Kidney (tissue), 14 donors: ENCODE measurements around the gene WIZ. TPM values are rescaled to one million over a fixed set of nuclear protein-coding genes. Genes with fewer than 3 reads are reported as not detected.

Experiments
- DNase-seq, 5 donors: peaks; one replicate each; pipeline ENCODE4 v3.0.0-alpha.2; 2013 to 2020
- FAIRE-seq: peaks from 2 replicates; lab custom pipeline; 2012; peaks lifted over from hg19 to GRCh38; lab: Jason Lieb, UNC
- H3K27ac ChIP-seq, 2 donors: one replicate each; pipeline ENCODE4 v1.7.0; 2013; ENCODE audit warnings: low read depth in 2 of 2, low read length in 2 of 2, inconsistent platforms in 1 of 2
- H3K27me3 ChIP-seq: one replicate; pipeline ENCODE4 v1.7.1; 2013; ENCODE audit warnings: low read length, inconsistent platforms; ENCODE audit not compliant: control insufficient read depth, insufficient read depth
- H3K36me3 ChIP-seq, 3 donors: one replicate each; pipeline versions ENCODE4 v1.7.0 to v1.7.1; 2013; ENCODE audit warnings: low read length in 3 of 3, control low read depth in 1 of 3, inconsistent platforms in 1 of 3; ENCODE audit not compliant: insufficient read depth in 3 of 3, control insufficient read depth in 2 of 3
- H3K4me1 ChIP-seq, 3 donors: one replicate each; pipeline versions ENCODE4 v1.7.0 to v1.7.1; 2013; ENCODE audit warnings: low read length in 3 of 3, inconsistent platforms in 1 of 3, low read depth in 1 of 3; ENCODE audit not compliant: control insufficient read depth in 2 of 3, insufficient read depth in 2 of 3
- H3K4me3 ChIP-seq, 3 donors: one replicate each; pipeline versions ENCODE4 v1.7.0 to v1.8.1; 2013; ENCODE audit warnings: low read length in 3 of 3, control low read depth in 1 of 3, inconsistent platforms in 1 of 3
- H3K9ac ChIP-seq, 3 donors: one replicate each; pipeline versions ENCODE4 v1.7.0 to v1.7.1; 2013; ENCODE audit warnings: low read length in 3 of 3, control low read depth in 1 of 3, inconsistent platforms in 1 of 3
- H3K9me3 ChIP-seq, 3 donors: one replicate each; pipeline versions ENCODE4 v1.7.0 to v1.7.1; 2013; ENCODE audit warnings: low read length in 3 of 3, control low read depth in 1 of 3, inconsistent platforms in 1 of 3; ENCODE audit not compliant: control insufficient read depth in 2 of 3, insufficient read depth in 1 of 3
- intact Hi-C: fragments of 100-400 bp; cut with DNase I; formaldehyde crosslinking; loops from one replicate; pipeline ENCODE4 v1.11.1; 2022
- polyA plus RNA-seq: library from polyadenylated mRNA; stranded (reverse); fragments of 350-450 nt; fragmentation: Illumina TruSeq; extraction: RNeasy Lipid Tissue Mini Kit (QIAGEN cat#74804); gene quantifications from one replicate; pipeline ENCODE4 v1.2.3, GENCODE V29; 2014; ENCODE audit warnings: low read depth, low replicate concordance; ENCODE audit not compliant: insufficient read depth
- total RNA-seq: library from RNA; stranded (reverse); fragmentation: NEBNext Ultra II Directional; extraction: Animal tissue kit (Norgen Biotek cat#: 25700); gene quantifications from one replicate; pipeline ENCODE4 v1.2.1, GENCODE V29; 2021
- TF ChIP-seq, protein P1 (sequence below): IDR thresholded peaks from 3 replicates; pipeline ENCODE4 v1.5.1; 2012; ENCODE audit warnings: mild to moderate bottlenecking, moderate library complexity, borderline replicate concordance; ENCODE audit not compliant: insufficient read depth; ENCODE audit errors: extremely low read depth
- donor health status: control.
- donor health status: control.
- donor health status: control.
- donor health status: control.
- donor health status: control.
- donor health status: DM: yes; HTN: yes; CAD: no.
- donor health status: Normal renal cell carcinoma (clear cell type).

The WIZ gene
- total and polyA plus RNA-seq, 2 donors from 2014 or later: 15.4 to 37.1 TPM

DNA sequence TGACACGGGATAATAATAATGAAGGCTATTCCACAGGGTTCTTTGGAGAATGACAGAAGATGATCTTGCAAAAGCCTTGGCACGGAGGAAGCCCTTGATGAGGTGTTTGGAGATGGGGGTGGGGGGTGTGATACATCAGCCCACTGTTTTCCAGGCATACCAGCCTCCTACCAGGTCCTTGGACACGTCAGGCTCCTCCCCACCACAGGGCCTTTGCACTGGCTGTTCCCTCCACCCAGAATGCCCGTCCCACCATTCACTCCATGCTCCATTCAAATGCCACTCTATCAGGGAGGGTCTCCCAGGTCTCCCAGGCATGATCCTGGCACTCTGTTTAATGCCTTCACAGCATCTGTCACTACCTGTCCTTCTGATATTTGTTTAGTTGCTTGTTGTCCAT is 2.7 kb downstream of the WIZ start:
- H3K27me3 ChIP-seq: no peaks in the 10 kb centered on the region
- no peak overlapping the region for H3K27ac ChIP-seq
- H3K36me3 ChIP-seq: no peaks in the 10 kb centered on the region
- FAIRE-seq (no peak), DNase-seq (peak in 1 of 5 donors; percentile 29)
- TF ChIP-seq, protein P1, sequence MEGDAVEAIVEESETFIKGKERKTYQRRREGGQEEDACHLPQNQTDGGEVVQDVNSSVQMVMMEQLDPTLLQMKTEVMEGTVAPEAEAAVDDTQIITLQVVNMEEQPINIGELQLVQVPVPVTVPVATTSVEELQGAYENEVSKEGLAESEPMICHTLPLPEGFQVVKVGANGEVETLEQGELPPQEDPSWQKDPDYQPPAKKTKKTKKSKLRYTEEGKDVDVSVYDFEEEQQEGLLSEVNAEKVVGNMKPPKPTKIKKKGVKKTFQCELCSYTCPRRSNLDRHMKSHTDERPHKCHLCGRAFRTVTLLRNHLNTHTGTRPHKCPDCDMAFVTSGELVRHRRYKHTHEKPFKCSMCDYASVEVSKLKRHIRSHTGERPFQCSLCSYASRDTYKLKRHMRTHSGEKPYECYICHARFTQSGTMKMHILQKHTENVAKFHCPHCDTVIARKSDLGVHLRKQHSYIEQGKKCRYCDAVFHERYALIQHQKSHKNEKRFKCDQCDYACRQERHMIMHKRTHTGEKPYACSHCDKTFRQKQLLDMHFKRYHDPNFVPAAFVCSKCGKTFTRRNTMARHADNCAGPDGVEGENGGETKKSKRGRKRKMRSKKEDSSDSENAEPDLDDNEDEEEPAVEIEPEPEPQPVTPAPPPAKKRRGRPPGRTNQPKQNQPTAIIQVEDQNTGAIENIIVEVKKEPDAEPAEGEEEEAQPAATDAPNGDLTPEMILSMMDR: no peak
- no peak overlapping the region for H3K4me3 ChIP-seq
- H3K9ac ChIP-seq: no peak overlapping the region
- intact Hi-C loops: no loop called here
- H3K4me1 ChIP-seq: peaks cover 0 to 6% (median 0%) of the 10 kb centered on the region in 3 donors
- H3K9me3 ChIP-seq: no peaks in the 10 kb centered on the region

DNA sequence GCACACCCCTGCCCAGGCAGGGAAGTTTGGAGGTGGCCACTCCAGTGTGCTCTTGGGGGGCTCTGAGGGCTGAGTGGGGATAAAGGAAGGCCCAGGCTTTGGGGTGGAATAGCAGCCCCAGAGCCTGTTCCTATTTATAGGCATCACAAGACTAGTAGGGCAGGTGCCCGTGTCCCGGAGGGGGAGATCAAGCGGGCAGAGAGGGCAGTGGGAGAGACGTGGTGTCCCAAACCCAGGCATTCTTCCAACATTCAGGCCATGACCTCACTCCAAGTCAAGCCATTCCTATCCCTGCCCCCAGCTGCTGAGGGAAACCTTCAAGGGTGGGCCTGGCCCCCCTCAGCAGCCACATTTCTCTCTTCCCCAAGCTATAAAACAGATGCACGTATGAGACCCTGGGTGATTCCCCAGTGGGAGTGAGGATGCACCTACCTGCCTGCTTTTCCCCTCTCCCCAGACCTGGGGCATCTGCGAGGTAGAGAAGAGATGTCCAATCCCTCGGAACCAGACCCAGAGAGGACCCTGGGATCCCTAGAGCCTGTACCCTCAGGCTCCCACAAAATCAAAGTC is 3.9 kb downstream of the WIZ start:
- Histone ChIP-seq H3K36me3 (no peaks in the 10 kb centered on the region), H3K27ac (no peak overlapping the region), H3K9me3 (no peaks in the 10 kb centered on the region), H3K4me3 (no peak overlapping the region), H3K9ac (no peak overlapping the region), H3K4me1 (peaks cover 0 to 6% (median 0%) of the 10 kb centered on the region in 3 donors), H3K27me3 (no peaks in the 10 kb centered on the region)
- peak in 2 of 5 donors; percentile 13 to 43 for DNase-seq
- no peak for FAIRE-seq
- intact Hi-C loops: no loop called here
- TF ChIP-seq, protein P1: no peak

GRCh38 chr19:15445227-15445605 is 4.5 kb downstream of the WIZ start:
- no peaks in the 10 kb centered on the region for H3K9me3 ChIP-seq
- no peaks in the 10 kb centered on the region for H3K27me3 ChIP-seq
- no peaks in the 10 kb centered on the region for H3K36me3 ChIP-seq
- peak in 1 of 5 donors; percentile 54 for DNase-seq
- FAIRE-seq: no peak
- H3K4me1 ChIP-seq: peaks cover 0 to 6% (median 0%) of the 10 kb centered on the region in 3 donors
- H3K4me3 ChIP-seq: no peak overlapping the region
- intact Hi-C loops: no loop called here
- no peak overlapping the region for H3K9ac ChIP-seq
- TF ChIP-seq, protein P1: no peak
- no peak overlapping the region for H3K27ac ChIP-seq
